ENCODE results near the gene ANXA5.

The ANXA5 gene

DNA sequence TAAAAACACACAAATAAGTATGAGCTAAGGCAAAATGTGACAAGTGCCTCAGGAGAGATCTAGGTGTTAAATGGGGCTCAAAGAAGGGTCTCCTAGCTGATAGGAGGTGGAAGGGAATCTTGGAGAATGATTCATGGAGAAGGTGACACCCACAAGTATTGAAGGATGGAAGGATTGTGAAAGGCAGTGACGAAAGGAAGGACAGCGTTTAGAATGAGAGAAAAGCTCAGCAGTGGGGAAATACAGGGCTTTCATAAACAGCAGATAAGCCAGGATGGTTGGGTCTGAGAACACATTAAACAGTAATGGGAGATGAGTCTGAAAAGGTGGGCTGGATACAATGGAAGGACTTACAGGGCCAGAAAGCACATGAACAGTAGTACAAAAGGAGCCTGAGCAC is 11.5 kb downstream of the ANXA5 start:
- no peak for DNase-seq (ENCODE audit: low read depth in 1 of 2, low spot score in 1 of 2)
- in situ Hi-C loops (cut with HindIII; ENCODE audit: low pct_unique_long_range_greater_than_20kb, low sequenced_read_pairs): no loop called here
- no peak for TF ChIP-seq JUND (IDR thresholded peaks at IDR 0.05; ENCODE audit: low read depth)

GRCh38 chr4:121684561-121684960 is 12.2 kb downstream of the ANXA5 start:
- no peak for TF ChIP-seq JUND (IDR thresholded peaks at IDR 0.05; ENCODE audit: low read depth)
- in situ Hi-C loops (cut with HindIII; ENCODE audit: low pct_unique_long_range_greater_than_20kb, low sequenced_read_pairs): no loop called here
- no peak for DNase-seq (ENCODE audit: low read depth in 1 of 2, low spot score in 1 of 2)

DNA sequence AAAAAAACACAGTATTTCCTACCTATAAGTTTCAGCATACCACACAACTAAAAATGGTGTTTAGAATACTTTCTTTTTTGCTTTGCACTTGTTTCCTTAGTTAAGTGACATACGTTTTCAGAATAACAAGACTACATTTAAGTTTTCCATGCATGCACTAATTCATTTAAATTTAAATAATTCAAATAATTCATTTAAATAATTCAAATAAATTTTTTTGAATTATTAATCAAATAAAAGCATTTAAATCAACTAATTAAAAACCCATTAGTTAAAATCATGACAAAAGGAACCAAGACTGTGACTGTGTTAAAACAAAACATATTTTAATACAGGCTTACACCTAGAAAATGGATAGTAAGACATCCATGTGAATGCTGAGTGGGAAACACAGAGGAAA is 12.8 kb downstream of the ANXA5 start:
- TF ChIP-seq JUND (IDR thresholded peaks at IDR 0.05; ENCODE audit: low read depth): no peak

DNA sequence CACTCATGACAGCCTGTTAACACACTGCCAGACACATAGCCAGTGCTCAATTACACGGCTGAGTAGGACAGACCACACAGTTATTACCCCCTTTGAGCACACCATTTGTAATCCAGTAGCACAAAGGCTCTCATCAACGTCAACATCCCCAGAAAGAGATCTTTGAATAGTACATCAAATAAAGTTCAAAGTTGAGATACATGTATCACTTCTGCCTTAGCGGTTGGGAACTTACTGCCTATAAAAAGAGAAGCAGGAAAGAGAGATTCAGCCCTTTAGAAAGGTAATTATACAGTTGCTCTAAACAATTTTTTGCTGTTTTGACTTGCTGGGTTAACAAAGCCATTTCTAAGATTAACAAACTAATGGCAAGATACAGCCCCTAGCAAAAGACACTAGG is 16.2 kb downstream of the ANXA5 start:
- in situ Hi-C loops (cut with HindIII; ENCODE audit: low pct_unique_long_range_greater_than_20kb, low sequenced_read_pairs): no loop called here
- no peak for TF ChIP-seq JUND (IDR thresholded peaks at IDR 0.05; ENCODE audit: low read depth)
- DNase-seq (ENCODE audit: low read depth in 1 of 2, low spot score in 1 of 2): no peak

More for the DNA sequence above, 12.8 kb downstream of the ANXA5 start:
- in situ Hi-C loops (cut with HindIII; ENCODE audit: low pct_unique_long_range_greater_than_20kb, low sequenced_read_pairs): no loop called here
- DNase-seq (ENCODE audit: low read depth in 1 of 2, low spot score in 1 of 2): no peak

DNA sequence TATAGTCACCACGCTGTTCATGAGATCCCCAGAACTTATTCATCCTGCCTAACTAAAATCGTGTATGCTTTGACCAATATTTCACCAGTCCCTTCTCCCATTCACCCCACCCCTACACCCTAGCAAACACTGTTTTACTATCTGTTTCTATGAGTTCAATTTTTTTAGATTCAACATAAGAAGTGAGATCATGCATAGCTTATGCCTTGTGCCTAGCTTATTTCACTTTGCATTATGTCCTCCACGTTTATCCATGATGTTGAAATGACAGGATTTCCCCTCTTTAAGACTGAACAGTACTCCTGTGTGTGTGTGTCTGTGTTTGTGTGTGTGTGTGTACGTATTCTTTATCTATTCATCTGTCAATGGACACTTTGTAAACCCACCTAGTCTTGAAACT is 16.8 kb downstream of the ANXA5 start:
- no peak for DNase-seq (ENCODE audit: low read depth in 1 of 2, low spot score in 1 of 2)
- no peak for TF ChIP-seq JUND (IDR thresholded peaks at IDR 0.05; ENCODE audit: low read depth)
- in situ Hi-C loops (cut with HindIII; ENCODE audit: low pct_unique_long_range_greater_than_20kb, low sequenced_read_pairs): no loop called here

DNA sequence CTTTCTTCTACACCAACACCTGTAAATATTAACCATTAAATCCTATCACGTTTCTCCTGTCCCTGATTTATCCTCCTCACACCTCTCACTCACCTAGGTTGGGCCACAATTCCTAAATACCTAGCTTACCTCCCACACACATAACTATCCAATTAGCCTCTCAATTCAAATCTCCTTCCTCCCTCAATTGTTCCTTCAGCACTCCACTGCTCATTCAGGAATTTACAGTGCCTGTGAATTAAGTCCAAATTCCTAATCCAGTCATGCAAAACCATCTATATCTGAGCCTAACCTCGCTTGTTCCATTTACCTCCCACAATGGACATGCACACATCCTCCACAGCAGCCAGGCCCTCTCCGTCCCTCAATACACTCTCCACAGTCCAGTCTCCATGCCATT is 17.5 kb downstream of the ANXA5 start:
- DNase-seq (ENCODE audit: low read depth in 1 of 2, low spot score in 1 of 2): no peak
- TF ChIP-seq JUND (IDR thresholded peaks at IDR 0.05; ENCODE audit: low read depth): no peak
- in situ Hi-C loops (cut with HindIII; ENCODE audit: low pct_unique_long_range_greater_than_20kb, low sequenced_read_pairs): no loop called here

DNA sequence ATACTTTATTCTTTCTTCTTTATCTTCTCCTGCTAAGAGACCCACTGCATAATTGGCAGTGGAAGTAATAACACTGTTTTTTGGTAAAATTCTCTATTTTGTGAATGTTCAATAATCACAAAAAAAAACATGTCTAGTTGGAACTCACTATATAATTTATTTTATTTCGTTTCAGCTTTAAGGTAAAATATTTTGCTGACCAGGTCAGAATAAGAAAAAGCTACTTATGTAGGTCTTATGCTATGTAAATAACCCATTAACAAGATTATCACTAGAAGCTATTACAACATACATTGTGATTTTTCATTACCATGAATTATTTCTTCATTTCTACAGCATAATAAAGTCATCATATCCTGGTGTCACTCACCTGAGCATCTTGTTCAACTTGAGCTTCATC is 19.3 kb downstream of the ANXA5 start:
- in situ Hi-C loops (cut with HindIII; ENCODE audit: low pct_unique_long_range_greater_than_20kb, low sequenced_read_pairs): no loop called here
- no peak for TF ChIP-seq JUND (IDR thresholded peaks at IDR 0.05; ENCODE audit: low read depth)
- DNase-seq (ENCODE audit: low read depth in 1 of 2, low spot score in 1 of 2): no peak

DNA sequence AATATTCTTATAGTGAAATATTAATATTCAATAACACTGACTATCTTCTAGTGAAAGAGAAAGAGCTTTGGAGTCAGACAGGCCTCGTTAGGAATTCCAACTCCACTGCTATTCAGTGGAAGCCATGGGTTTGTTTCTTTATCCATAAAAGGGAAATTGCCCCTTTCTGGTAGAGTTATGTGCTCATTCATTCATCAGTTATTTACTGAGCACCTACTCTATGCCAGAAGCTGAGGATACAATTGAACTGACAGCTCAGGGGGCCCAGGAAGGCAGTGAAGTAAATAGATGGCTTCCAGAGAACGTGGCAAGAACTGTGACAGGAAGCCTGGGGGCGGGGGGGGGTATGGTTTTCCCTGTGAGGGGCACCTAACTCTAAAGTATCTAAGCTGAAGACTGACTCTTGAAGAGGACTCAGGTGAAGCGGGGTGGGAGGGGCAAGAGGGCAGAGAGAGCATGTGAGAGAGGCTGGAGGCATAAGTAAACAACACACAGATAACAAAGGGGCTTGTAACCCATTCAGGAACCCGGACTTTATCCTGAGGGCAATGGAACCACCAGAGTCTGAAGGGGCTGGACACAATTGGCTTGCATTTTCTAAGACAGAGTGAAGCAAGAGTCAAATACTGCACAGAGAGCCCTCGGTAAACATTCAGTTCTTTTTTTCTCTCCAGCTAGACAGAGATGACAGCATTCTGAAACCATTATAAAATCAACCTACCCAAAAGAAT is 20.3 kb downstream of the ANXA5 start:
- in situ Hi-C loops (cut with HindIII; ENCODE audit: low pct_unique_long_range_greater_than_20kb, low sequenced_read_pairs): no loop called here
- DNase-seq (ENCODE audit: low read depth in 1 of 2, low spot score in 1 of 2): no peak

GRCh38 chr4:121675715-121676114 is 21.1 kb downstream of the ANXA5 start:
- in situ Hi-C loops (cut with HindIII; ENCODE audit: low pct_unique_long_range_greater_than_20kb, low sequenced_read_pairs): no loop called here
- DNase-seq (ENCODE audit: low read depth in 1 of 2, low spot score in 1 of 2): no peak
- no peak for TF ChIP-seq JUND (IDR thresholded peaks at IDR 0.05; ENCODE audit: low read depth)

More for the DNA sequence above, 20.3 kb downstream of the ANXA5 start:
- no peak for TF ChIP-seq JUND (IDR thresholded peaks at IDR 0.05; ENCODE audit: low read depth)

GRCh38 chr4:121674696-121675095 is 22.1 kb downstream of the ANXA5 start:
- TF ChIP-seq JUND (IDR thresholded peaks at IDR 0.05; ENCODE audit: low read depth): no peak
- no peak for DNase-seq (ENCODE audit: low read depth in 1 of 2, low spot score in 1 of 2)
- in situ Hi-C loops (cut with HindIII; ENCODE audit: low pct_unique_long_range_greater_than_20kb, low sequenced_read_pairs): no loop called here

- in situ Hi-C loops (cut with HindIII; ENCODE audit: low pct_unique_long_range_greater_than_20kb, low sequenced_read_pairs): no loop called here
- DNase-seq (ENCODE audit: low read depth in 1 of 2, low spot score in 1 of 2): no peak
- no peak for TF ChIP-seq JUND (IDR thresholded peaks at IDR 0.05; ENCODE audit: low read depth)
Measured at GRCh38 chr4:121674191-121674590, 22.6 kb downstream of the ANXA5 start.

- TF ChIP-seq JUND (IDR thresholded peaks at IDR 0.05; ENCODE audit: low read depth): no peak
- in situ Hi-C loops (cut with HindIII; ENCODE audit: low pct_unique_long_range_greater_than_20kb, low sequenced_read_pairs): no loop called here
- no peak for DNase-seq (ENCODE audit: low read depth in 1 of 2, low spot score in 1 of 2)
Measured at GRCh38 chr4:121669163-121669550, 27.6 kb downstream of the ANXA5 start.

- TF ChIP-seq JUND (IDR thresholded peaks at IDR 0.05; ENCODE audit: low read depth): no peak
- DNase-seq (ENCODE audit: low read depth in 1 of 2, low spot score in 1 of 2): no peak
- in situ Hi-C loops (cut with HindIII; ENCODE audit: low pct_unique_long_range_greater_than_20kb, low sequenced_read_pairs): no loop called here
Measured at GRCh38 chr4:121668368-121669162, 28.2 kb downstream of the ANXA5 start.
